ENCODE results near the gene TBC1D1.

- TF ChIP-seq YY1 (IDR thresholded peaks at IDR 0.05; ENCODE audit: insufficient read depth, insufficient read length) (no peak), SUZ12 (IDR thresholded peaks at IDR 0.05; ENCODE audit: extremely low read depth, insufficient read depth, insufficient read length) (no peak)
Observed at GRCh38 chr4:38009949-38010348, 119.1 kb downstream of the TBC1D1 start.
